ENCODE data around the gene ENGASE. TPM values are rescaled to one million over a fixed set of nuclear protein-coding genes. Genes with fewer than 3 reads are reported as not detected.

The ENGASE gene
- total and polyA plus RNA-seq, 9 of the 15 experiments (the other 6 are each of a cell fraction or from before 2014, with no cell fraction given), result 0.06 to 45.5 (median 13.9) TPM

DNA sequence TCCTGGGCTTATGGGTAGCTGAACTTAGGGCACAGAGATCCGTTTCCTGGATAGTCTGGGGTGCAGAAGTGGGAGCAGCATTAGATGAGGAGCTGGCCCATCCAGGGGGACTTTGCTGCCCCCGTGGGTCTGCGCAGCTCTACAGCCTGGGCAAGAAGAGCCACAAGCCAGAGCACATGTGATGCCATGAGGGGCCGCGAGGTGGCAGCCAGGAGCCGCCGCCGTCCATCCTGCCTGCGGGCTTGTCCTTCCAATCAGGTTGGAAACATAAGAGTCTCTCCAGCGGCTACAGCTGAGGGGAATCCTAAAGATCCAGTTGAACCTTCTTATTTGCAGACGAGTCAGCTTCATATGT lies 28.8 kb upstream of the ENGASE start (continued):
- TF ChIP-seq CREB5 (CRISPR knock-in tag; IDR thresholded peaks at IDR 0.05) (no peak), MBD1 (CRISPR knock-in tag; IDR thresholded peaks at IDR 0.05) (no peak), SMARCB1 (IDR thresholded peaks at IDR 0.05; ENCODE audit: insufficient read length, low read depth) (no peak), MAFF (IDR thresholded peaks at IDR 0.05; ENCODE audit: low read length) (no peak), ZNF449 (CRISPR knock-in tag; IDR thresholded peaks at IDR 0.05) (no peak), KLF16 (IDR thresholded peaks at IDR 0.05) (peak; percentile 46; the same call in 1 of the 2 replicates), KLF10 (CRISPR knock-in tag; IDR thresholded peaks at IDR 0.05) (no peak), ZZZ3 (IDR thresholded peaks at IDR 0.05) (no peak), USF1 (CRISPR knock-in tag; IDR thresholded peaks at IDR 0.05) (peak; percentile 21; the same call in 1 of the 2 replicates), NCOA1 (IDR thresholded peaks at IDR 0.05; ENCODE audit: low read depth) (no peak), ZNF778 (CRISPR knock-in tag; IDR thresholded peaks at IDR 0.05) (no peak), ZNF436 (CRISPR knock-in tag; IDR thresholded peaks at IDR 0.05) (no peak), KDM5B (IDR thresholded peaks at IDR 0.05; ENCODE audit: insufficient replicate concordance, low read depth, low read length) (no peak), GTF2F1 (IDR thresholded peaks at IDR 0.05; ENCODE audit: low read depth, low read length) (no peak), ZNF282 (CRISPR knock-in tag; IDR thresholded peaks at IDR 0.05) (no peak)
- TF ChIP-seq, protein P1, sequence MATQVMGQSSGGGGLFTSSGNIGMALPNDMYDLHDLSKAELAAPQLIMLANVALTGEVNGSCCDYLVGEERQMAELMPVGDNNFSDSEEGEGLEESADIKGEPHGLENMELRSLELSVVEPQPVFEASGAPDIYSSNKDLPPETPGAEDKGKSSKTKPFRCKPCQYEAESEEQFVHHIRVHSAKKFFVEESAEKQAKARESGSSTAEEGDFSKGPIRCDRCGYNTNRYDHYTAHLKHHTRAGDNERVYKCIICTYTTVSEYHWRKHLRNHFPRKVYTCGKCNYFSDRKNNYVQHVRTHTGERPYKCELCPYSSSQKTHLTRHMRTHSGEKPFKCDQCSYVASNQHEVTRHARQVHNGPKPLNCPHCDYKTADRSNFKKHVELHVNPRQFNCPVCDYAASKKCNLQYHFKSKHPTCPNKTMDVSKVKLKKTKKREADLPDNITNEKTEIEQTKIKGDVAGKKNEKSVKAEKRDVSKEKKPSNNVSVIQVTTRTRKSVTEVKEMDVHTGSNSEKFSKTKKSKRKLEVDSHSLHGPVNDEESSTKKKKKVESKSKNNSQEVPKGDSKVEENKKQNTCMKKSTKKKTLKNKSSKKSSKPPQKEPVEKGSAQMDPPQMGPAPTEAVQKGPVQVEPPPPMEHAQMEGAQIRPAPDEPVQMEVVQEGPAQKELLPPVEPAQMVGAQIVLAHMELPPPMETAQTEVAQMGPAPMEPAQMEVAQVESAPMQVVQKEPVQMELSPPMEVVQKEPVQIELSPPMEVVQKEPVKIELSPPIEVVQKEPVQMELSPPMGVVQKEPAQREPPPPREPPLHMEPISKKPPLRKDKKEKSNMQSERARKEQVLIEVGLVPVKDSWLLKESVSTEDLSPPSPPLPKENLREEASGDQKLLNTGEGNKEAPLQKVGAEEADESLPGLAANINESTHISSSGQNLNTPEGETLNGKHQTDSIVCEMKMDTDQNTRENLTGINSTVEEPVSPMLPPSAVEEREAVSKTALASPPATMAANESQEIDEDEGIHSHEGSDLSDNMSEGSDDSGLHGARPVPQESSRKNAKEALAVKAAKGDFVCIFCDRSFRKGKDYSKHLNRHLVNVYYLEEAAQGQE (IDR thresholded peaks at IDR 0.05; ENCODE audit: borderline replicate concordance), result peak; percentile 66; the same call in 1 of the 2 replicates
- TF ChIP-seq, protein P1 (CRISPR knock-in tag; IDR thresholded peaks at IDR 0.05; ENCODE audit: low read depth), result no peak
